HUES6 (cell line): Measurements from ENCODE around the gene KLC1.

Experiments
- H3K27ac ChIP-seq: 2 replicates; pipeline ENCODE4 v1.7.0; 2013; ENCODE audit warnings: low read depth, mild to moderate bottlenecking, low read length, inconsistent platforms
- H3K27me3 ChIP-seq: 2 replicates; pipeline ENCODE4 v1.6.1; 2013; ENCODE audit warnings: low read length; ENCODE audit not compliant: control insufficient read depth, insufficient read depth
- H3K36me3 ChIP-seq: 2 replicates; pipeline ENCODE4 v1.6.1; 2013; ENCODE audit warnings: low read length; ENCODE audit not compliant: control insufficient read depth, insufficient read depth
- H3K4me1 ChIP-seq: 2 replicates; pipeline ENCODE4 v1.6.1; 2013; ENCODE audit warnings: low read length; ENCODE audit not compliant: control insufficient read depth, insufficient read depth
- H3K4me3 ChIP-seq: 2 replicates; pipeline ENCODE4 v1.5.1; 2013; ENCODE audit warnings: low read depth, low read length
- H3K9ac ChIP-seq: one replicate; pipeline ENCODE4 v1.6.1; 2013; ENCODE audit warnings: mild to moderate bottlenecking, low read length
- H3K9me3 ChIP-seq: 2 replicates; pipeline ENCODE4 v1.6.1; 2013; ENCODE audit warnings: low read depth, low read length; ENCODE audit not compliant: control insufficient read depth, insufficient read depth

KLC1 gene

GRCh38 chr14:103725739-103726395 is 96.9 kb downstream of the KLC1 start:
- no peak overlapping the region for H3K27ac ChIP-seq
- H3K4me3 ChIP-seq = no peak overlapping the region
- H3K9ac ChIP-seq = no peak overlapping the region
- no peaks in the 10 kb centered on the region for H3K27me3 ChIP-seq
- H3K36me3 ChIP-seq = peaks cover 33% of the 10 kb centered on the region
- H3K9me3 ChIP-seq = no peaks in the 10 kb centered on the region
- H3K4me1 ChIP-seq = no peaks in the 10 kb centered on the region

GRCh38 chr14:103726474-103726873 is 97.5 kb downstream of the KLC1 start:
- Histone ChIP-seq H3K36me3 (peaks cover 34% of the 10 kb centered on the region), H3K9ac (no peak overlapping the region), H3K27ac (no peak overlapping the region), H3K4me3 (no peak overlapping the region), H3K9me3 (no peaks in the 10 kb centered on the region), H3K27me3 (no peaks in the 10 kb centered on the region), H3K4me1 (no peaks in the 10 kb centered on the region)

- Histone ChIP-seq H3K27me3 (no peaks in the 10 kb centered on the region), H3K36me3 (peaks cover 43% of the 10 kb centered on the region), H3K27ac (no peak overlapping the region), H3K4me3 (no peak overlapping the region), H3K9ac (no peak overlapping the region), H3K9me3 (no peaks in the 10 kb centered on the region), H3K4me1 (no peaks in the 10 kb centered on the region)
Measured at GRCh38 chr14:103727313-103727980, 98.4 kb downstream of the KLC1 start.

GRCh38 chr14:103728141-103728540 is 99.1 kb downstream of the KLC1 start:
- H3K27me3 ChIP-seq = no peaks in the 10 kb centered on the region
- H3K4me3 ChIP-seq = no peak overlapping the region
- H3K9ac ChIP-seq = no peak overlapping the region
- H3K36me3 ChIP-seq = peaks cover 50% of the 10 kb centered on the region
- no peaks in the 10 kb centered on the region for H3K9me3 ChIP-seq
- no peaks in the 10 kb centered on the region for H3K4me1 ChIP-seq
- H3K27ac ChIP-seq = no peak overlapping the region

GRCh38 chr14:103728721-103729120 is 99.7 kb downstream of the KLC1 start:
- no peaks in the 10 kb centered on the region for H3K4me1 ChIP-seq
- no peak overlapping the region for H3K4me3 ChIP-seq
- no peak overlapping the region for H3K27ac ChIP-seq
- no peaks in the 10 kb centered on the region for H3K27me3 ChIP-seq
- H3K9ac ChIP-seq = no peak overlapping the region
- H3K36me3 ChIP-seq = peaks cover 56% of the 10 kb centered on the region
- H3K9me3 ChIP-seq = no peaks in the 10 kb centered on the region

GRCh38 chr14:103729496-103730448 is 100.8 kb downstream of the KLC1 start:
- no peak overlapping the region for H3K27ac ChIP-seq
- no peaks in the 10 kb centered on the region for H3K4me1 ChIP-seq
- peaks cover 60% of the 10 kb centered on the region for H3K36me3 ChIP-seq
- no peaks in the 10 kb centered on the region for H3K27me3 ChIP-seq
- no peaks in the 10 kb centered on the region for H3K9me3 ChIP-seq
- no peak overlapping the region for H3K4me3 ChIP-seq
- no peak overlapping the region for H3K9ac ChIP-seq

- H3K36me3 ChIP-seq = peaks cover 66% of the 10 kb centered on the region
- no peaks in the 10 kb centered on the region; the same call in 1 of the 2 replicates for H3K4me1 ChIP-seq
- no peak overlapping the region for H3K4me3 ChIP-seq
- H3K27ac ChIP-seq = no peak overlapping the region
- no peaks in the 10 kb centered on the region for H3K9me3 ChIP-seq
- no peak overlapping the region for H3K9ac ChIP-seq
- H3K27me3 ChIP-seq = no peaks in the 10 kb centered on the region
Measured at GRCh38 chr14:103730490-103731035, 101.6 kb downstream of the KLC1 start.

- peaks cover 64% of the 10 kb centered on the region for H3K36me3 ChIP-seq
Measured at GRCh38 chr14:103731481-103731880, 102.5 kb downstream of the KLC1 start.

GRCh38 chr14:103731916-103732867 is 103.2 kb downstream of the KLC1 start:
- Histone ChIP-seq H3K36me3 (peaks cover 64% of the 10 kb centered on the region), H3K9me3 (no peaks in the 10 kb centered on the region), H3K27me3 (no peaks in the 10 kb centered on the region), H3K27ac (no peak overlapping the region), H3K4me1 (no peaks in the 10 kb centered on the region; the same call in 1 of the 2 replicates), H3K9ac (no peak overlapping the region), H3K4me3 (no peak overlapping the region)

More at GRCh38 chr14:103731481-103731880, 102.5 kb downstream of the KLC1 start:
- no peaks in the 10 kb centered on the region for H3K9me3 ChIP-seq
- H3K4me1 ChIP-seq = no peaks in the 10 kb centered on the region; the same call in 1 of the 2 replicates
- no peaks in the 10 kb centered on the region for H3K27me3 ChIP-seq
- H3K4me3 ChIP-seq = no peak overlapping the region
- H3K9ac ChIP-seq = no peak overlapping the region
- H3K27ac ChIP-seq = no peak overlapping the region
